Mesodermal cell (in vitro differentiated cells): Measurements from ENCODE around the gene SLC16A13.
A peak's percentile ranks its signal among the peaks of the same experiment; 100 is the strongest.

Experiments used
- H3K27ac ChIP-seq: 2 replicates; pipeline ENCODE4 v1.7.0; 2013; ENCODE audit warnings: mild to moderate bottlenecking, low read depth, low read length, moderate library complexity; ENCODE audit not compliant: severe bottlenecking
- H3K36me3 ChIP-seq: 2 replicates; pipeline ENCODE4 v1.7.1; 2013; ENCODE audit warnings: mild to moderate bottlenecking, low read length, moderate library complexity; ENCODE audit not compliant: control insufficient read depth, insufficient read depth
- H3K4me1 ChIP-seq: one replicate; pipeline ENCODE4 v1.7.1; 2013; ENCODE audit warnings: mild to moderate bottlenecking, low read length; ENCODE audit not compliant: insufficient read depth, control insufficient read depth, poor library complexity, severe bottlenecking
- H3K4me3 ChIP-seq: 2 replicates; pipeline ENCODE4 v1.7.0; 2013; ENCODE audit warnings: low read length, control low read depth, mild to moderate bottlenecking; ENCODE audit not compliant: insufficient read depth, poor library complexity, severe bottlenecking; ENCODE audit errors: extremely low read depth
- H3K9me3 ChIP-seq: 2 replicates; pipeline ENCODE4 v1.7.1; 2013; ENCODE audit warnings: mild to moderate bottlenecking, low read length, moderate library complexity; ENCODE audit not compliant: control insufficient read depth
- WGBS, 2 experiments: methylation state at CpG; one replicate each; pipeline ENCODE4 v1.1.5; 2013; ENCODE audit warnings: missing lambda C conversion rate in 2 of 2; ENCODE audit not compliant: insufficient coverage in 2 of 2; 5-methylcytosine and 5-hydroxymethylcytosine counted together

Gene SLC16A13

GRCh38 chr17:7021993-7022778 lies 13.6 kb upstream of the SLC16A13 start:
- Histone ChIP-seq H3K27ac (peak overlapping the region; percentile 58), H3K4me3 (no peak overlapping the region), H3K36me3 (peaks cover 6% of the 10 kb centered on the region), H3K4me1 (peaks cover 11% of the 10 kb centered on the region), H3K9me3 (no peaks in the 10 kb centered on the region)
- 9 to 10% methylated on average over 24 to 43 of the region's 53 CpGs for WGBS, 2 experiments

DNA sequence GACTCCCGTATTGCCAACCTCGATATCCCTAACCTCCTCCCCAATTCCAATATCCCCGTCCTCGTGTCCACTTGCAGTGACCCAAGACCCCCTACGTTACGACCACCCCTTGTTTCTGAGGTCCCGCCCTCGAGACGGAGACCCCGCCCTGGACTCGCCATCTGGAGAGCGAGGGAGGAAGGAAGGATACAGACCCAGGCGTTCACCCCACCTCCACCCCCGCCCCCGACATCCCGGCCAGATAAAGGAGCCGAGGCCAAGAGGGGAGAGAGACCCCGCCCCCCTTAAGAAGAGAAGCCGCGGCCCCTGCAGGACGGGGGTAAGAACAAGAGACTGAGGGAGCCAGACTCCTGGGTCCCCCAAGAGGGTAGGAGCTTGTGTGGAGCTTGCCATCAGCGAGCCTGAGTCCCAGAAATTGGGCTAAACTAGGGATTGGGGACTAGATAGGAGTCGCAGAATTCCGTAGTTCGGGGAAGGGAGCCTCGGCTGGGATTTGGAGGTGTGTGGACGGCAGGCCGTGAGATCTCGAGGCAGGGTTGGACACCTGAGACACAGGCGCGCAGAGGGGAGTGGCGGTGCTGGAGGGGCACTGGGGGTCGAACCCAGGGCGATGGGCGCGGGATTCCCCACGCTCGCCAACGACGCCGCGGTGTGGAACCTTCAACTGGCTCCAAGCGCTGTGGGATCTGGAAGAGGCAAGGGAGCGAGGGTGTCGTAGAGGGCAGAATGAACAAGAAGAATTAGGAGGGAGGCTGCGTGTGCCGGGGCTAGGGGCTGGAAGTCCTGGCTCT lies 12.8 kb upstream of the SLC16A13 start, which contains the start of gene BCL6B:
BCL6B (plus strand) TSS at position 270 of the 791 bp plus-strand sequence. CDS start 622 bp downstream, outside the sequence.
- WGBS, 2 experiments = 49 to 59% methylated on average over 24 to 31 of the region's 47 CpGs
- H3K4me1 ChIP-seq = peaks cover 11% of the 10 kb centered on the region
- no peaks in the 10 kb centered on the region for H3K9me3 ChIP-seq
- H3K4me3 ChIP-seq = peak within 1 kb of the TSS; percentile 21
- peak within 1 kb of the TSS; percentile 58 for H3K27ac ChIP-seq
- no peaks in the 10 kb centered on the region for H3K36me3 ChIP-seq

- H3K9me3 ChIP-seq = no peaks in the 10 kb centered on the region
- 55 to 61% methylated on average over 33 to 45 of the region's 51 CpGs for WGBS, 2 experiments
- peaks cover 11% of the 10 kb centered on the region for H3K4me1 ChIP-seq
- H3K36me3 ChIP-seq = no peaks in the 10 kb centered on the region
- no peak overlapping the region for H3K27ac ChIP-seq
- H3K4me3 ChIP-seq = peak overlapping the region; percentile 21
These were observed 12.0 kb upstream of the SLC16A13 start for GRCh38 chr17:7023576-7024401.

DNA sequence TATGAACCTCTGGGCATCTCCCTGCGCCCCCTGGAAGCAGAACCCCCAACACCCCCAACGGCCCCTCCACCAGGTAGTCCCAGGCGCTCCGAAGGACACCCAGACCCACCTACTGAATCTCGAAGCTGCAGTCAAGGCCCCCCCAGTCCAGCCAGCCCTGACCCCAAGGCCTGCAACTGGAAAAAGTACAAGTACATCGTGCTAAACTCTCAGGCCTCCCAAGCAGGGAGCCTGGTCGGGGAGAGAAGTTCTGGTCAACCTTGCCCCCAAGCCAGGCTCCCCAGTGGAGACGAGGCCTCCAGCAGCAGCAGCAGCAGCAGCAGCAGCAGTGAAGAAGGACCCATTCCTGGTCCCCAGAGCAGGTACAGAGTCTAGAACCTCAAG lies 11.4 kb upstream of the SLC16A13 start:
- peaks cover 10% of the 10 kb centered on the region for H3K4me1 ChIP-seq
- no peaks in the 10 kb centered on the region for H3K36me3 ChIP-seq
- no peak overlapping the region for H3K4me3 ChIP-seq
- H3K9me3 ChIP-seq = no peaks in the 10 kb centered on the region
- 94 to 96% methylated on average over 6 to 8 of the region's 8 CpGs for WGBS, 2 experiments
- no peak overlapping the region for H3K27ac ChIP-seq

- no peaks in the 10 kb centered on the region for H3K9me3 ChIP-seq
- no peak overlapping the region for H3K4me3 ChIP-seq
- H3K27ac ChIP-seq = no peak overlapping the region
- peaks cover 1% of the 10 kb centered on the region for H3K4me1 ChIP-seq
- 73 to 93% methylated on average over 1 of the region's 1 CpG for WGBS, 2 experiments
- no peaks in the 10 kb centered on the region for H3K36me3 ChIP-seq
These were observed 10.6 kb upstream of the SLC16A13 start for GRCh38 chr17:7025245-7025644.

GRCh38 chr17:7026471-7027115 lies 9.2 kb upstream of the SLC16A13 start:
- no peaks in the 10 kb centered on the region for H3K36me3 ChIP-seq
- WGBS, 2 experiments = 91 to 94% methylated on average over 26 to 27 of the region's 29 CpGs
- H3K4me3 ChIP-seq = no peak overlapping the region
- H3K9me3 ChIP-seq = no peaks in the 10 kb centered on the region
- no peak overlapping the region for H3K27ac ChIP-seq
- no peaks in the 10 kb centered on the region for H3K4me1 ChIP-seq

- Histone ChIP-seq H3K4me3 (no peak overlapping the region), H3K4me1 (no peaks in the 10 kb centered on the region), H3K36me3 (no peaks in the 10 kb centered on the region), H3K9me3 (no peaks in the 10 kb centered on the region), H3K27ac (no peak overlapping the region)
- WGBS, 2 experiments = 87 to 92% methylated on average over 12 of the region's 13 CpGs
These were observed 8.5 kb upstream of the SLC16A13 start for GRCh38 chr17:7027335-7027734.

DNA sequence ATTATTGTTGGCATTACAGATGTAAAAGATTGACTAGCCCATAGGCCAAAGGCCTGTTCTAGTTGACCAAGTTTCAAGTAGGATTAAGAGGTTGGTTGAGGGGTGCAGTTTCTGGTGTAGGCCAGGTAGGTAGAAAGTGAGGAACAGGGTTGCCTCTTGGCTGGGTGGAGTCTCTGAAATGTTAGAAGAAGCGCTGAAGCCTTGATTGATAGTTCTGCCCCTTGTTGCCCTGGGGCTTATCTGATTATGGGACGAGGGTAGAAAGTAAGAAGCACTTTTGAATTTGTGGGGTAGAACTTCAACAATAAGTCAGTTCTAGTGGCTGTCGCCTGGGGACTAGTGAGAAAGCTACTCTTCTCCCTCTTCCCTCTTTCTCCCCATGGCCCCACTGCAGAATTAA lies 6.7 kb upstream of the SLC16A13 start:
- 100% methylated on average over 1 of the region's 3 CpGs for WGBS, 2 experiments
- no peaks in the 10 kb centered on the region for H3K4me1 ChIP-seq
- no peaks in the 10 kb centered on the region for H3K9me3 ChIP-seq
- no peaks in the 10 kb centered on the region for H3K36me3 ChIP-seq
- H3K4me3 ChIP-seq = no peak overlapping the region
- H3K27ac ChIP-seq = no peak overlapping the region

- WGBS, 2 experiments = 91% methylated on average over 4 to 7 of the region's 8 CpGs
These were observed 6.2 kb upstream of the SLC16A13 start for GRCh38 chr17:7029659-7030058.

GRCh38 chr17:7034955-7035590 lies 742 bp upstream of the SLC16A13 start:
- Histone ChIP-seq H3K27ac (peak overlapping the region; percentile 68), H3K36me3 (no peaks in the 10 kb centered on the region), H3K9me3 (no peaks in the 10 kb centered on the region), H3K4me3 (peak overlapping the region; percentile 77), H3K4me1 (peaks cover 4% of the 10 kb centered on the region)
- WGBS, 2 experiments = 14 to 23% methylated on average over 5 to 6 of the region's 7 CpGs

More at GRCh38 chr17:7029659-7030058, 6.2 kb upstream of the SLC16A13 start:
- Histone ChIP-seq H3K36me3 (no peaks in the 10 kb centered on the region), H3K9me3 (no peaks in the 10 kb centered on the region), H3K27ac (no peak overlapping the region), H3K4me3 (no peak overlapping the region), H3K4me1 (no peaks in the 10 kb centered on the region)
